ENCODE results near the gene FRAT1.

GRCh38 chr10:97280783-97281182 is 38.3 kb upstream of the FRAT1 start:
- no peak for TF ChIP-seq POLR2A (IDR thresholded peaks at IDR 0.05)
- TF ChIP-seq, protein P1, sequence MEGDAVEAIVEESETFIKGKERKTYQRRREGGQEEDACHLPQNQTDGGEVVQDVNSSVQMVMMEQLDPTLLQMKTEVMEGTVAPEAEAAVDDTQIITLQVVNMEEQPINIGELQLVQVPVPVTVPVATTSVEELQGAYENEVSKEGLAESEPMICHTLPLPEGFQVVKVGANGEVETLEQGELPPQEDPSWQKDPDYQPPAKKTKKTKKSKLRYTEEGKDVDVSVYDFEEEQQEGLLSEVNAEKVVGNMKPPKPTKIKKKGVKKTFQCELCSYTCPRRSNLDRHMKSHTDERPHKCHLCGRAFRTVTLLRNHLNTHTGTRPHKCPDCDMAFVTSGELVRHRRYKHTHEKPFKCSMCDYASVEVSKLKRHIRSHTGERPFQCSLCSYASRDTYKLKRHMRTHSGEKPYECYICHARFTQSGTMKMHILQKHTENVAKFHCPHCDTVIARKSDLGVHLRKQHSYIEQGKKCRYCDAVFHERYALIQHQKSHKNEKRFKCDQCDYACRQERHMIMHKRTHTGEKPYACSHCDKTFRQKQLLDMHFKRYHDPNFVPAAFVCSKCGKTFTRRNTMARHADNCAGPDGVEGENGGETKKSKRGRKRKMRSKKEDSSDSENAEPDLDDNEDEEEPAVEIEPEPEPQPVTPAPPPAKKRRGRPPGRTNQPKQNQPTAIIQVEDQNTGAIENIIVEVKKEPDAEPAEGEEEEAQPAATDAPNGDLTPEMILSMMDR (IDR thresholded peaks at IDR 0.05), result no peak

All from ovary (tissue), 3 donors.